Endodermal cell (in vitro differentiated cells): ENCODE data around the gene RBM6. TPM values are rescaled to one million over a fixed set of nuclear protein-coding genes. Genes with fewer than 3 reads are reported as not detected.

Source experiments
- DNase-seq: peaks from one replicate; pipeline ENCODE4 v3.0.0-alpha.2; 2017
- H3K27ac ChIP-seq: 2 replicates; pipeline ENCODE4 v1.5.1; 2013; ENCODE audit warnings: mild to moderate bottlenecking, low read depth, low read length, moderate library complexity
- H3K27me3 ChIP-seq: 2 replicates; pipeline ENCODE4 v1.6.1; 2013; ENCODE audit warnings: mild to moderate bottlenecking, low read length, moderate library complexity; ENCODE audit not compliant: insufficient read depth, control insufficient read depth, poor library complexity, severe bottlenecking
- H3K36me3 ChIP-seq: 2 replicates; pipeline ENCODE4 v1.7.0; 2013; ENCODE audit warnings: mild to moderate bottlenecking, low read length, moderate library complexity; ENCODE audit not compliant: control insufficient read depth, insufficient read depth
- H3K4me1 ChIP-seq: one replicate; pipeline ENCODE4 v1.7.0; 2013; ENCODE audit warnings: low read length; ENCODE audit not compliant: control insufficient read depth, insufficient read depth
- H3K4me3 ChIP-seq: 2 replicates; pipeline ENCODE4 v1.5.1; 2013; ENCODE audit warnings: mild to moderate bottlenecking, low read length, moderate library complexity
- H3K9ac ChIP-seq: 2 replicates; pipeline ENCODE4 v1.6.1; 2013; ENCODE audit warnings: mild to moderate bottlenecking, low read length, moderate library complexity; ENCODE audit not compliant: poor library complexity, severe bottlenecking; ENCODE audit errors: extremely low read depth
- H3K9me3 ChIP-seq: 2 replicates; pipeline ENCODE4 v1.6.1; 2013; ENCODE audit warnings: mild to moderate bottlenecking, low read length, moderate library complexity; ENCODE audit not compliant: control insufficient read depth
- H3K27ac Mint-ChIP-seq: 2 replicates; pipeline ENCODE4 v1.8.0; 2020; ENCODE audit warnings: mixed read lengths
- H3K27me3 Mint-ChIP-seq: 2 replicates; pipeline ENCODE4 v1.8.0; 2021; ENCODE audit warnings: mild to moderate bottlenecking, mixed read lengths; ENCODE audit not compliant: insufficient read depth
- H3K36me3 Mint-ChIP-seq: 2 replicates; pipeline ENCODE4 v1.8.0; 2020; ENCODE audit warnings: low read depth, mixed read lengths
- H3K4me1 Mint-ChIP-seq: 2 replicates; pipeline ENCODE4 v1.8.0; 2020; ENCODE audit warnings: mixed read lengths
- H3K4me3 Mint-ChIP-seq: 2 replicates; pipeline ENCODE4 v1.8.0; 2020; ENCODE audit warnings: mild to moderate bottlenecking, moderate library complexity, mixed read lengths
- H3K9me3 Mint-ChIP-seq: 2 replicates; pipeline ENCODE4 v1.8.0; 2020; ENCODE audit warnings: mild to moderate bottlenecking, mixed read lengths
- CTCF ChIP-seq: fragments of 200-600 bp; sonication (generic); conservative IDR thresholded peaks from 2 replicates; pipeline ENCODE4 v1.5.0; 2021; ENCODE audit warnings: antibody characterized with exemption, mild to moderate bottlenecking
- WGBS, 2 experiments: methylation state at CpG; one replicate each; pipeline versions ENCODE4 v1.1.5 to v1.1.7; 2013; ENCODE audit warnings: missing lambda C conversion rate in 2 of 2, mixed read lengths in 1 of 2; ENCODE audit not compliant: insufficient coverage in 1 of 2, insufficient read length in 1 of 2; 5-methylcytosine and 5-hydroxymethylcytosine counted together
- total RNA-seq, 2 donors: library from RNA; stranded (reverse); fragmentation: NEBNext Ultra II Directional in 1 of 2; extraction: Animal tissue kit (Norgen Biotek cat#: 25700) in 1 of 2; gene quantifications; 2 replicates in 1 of 2; 3 replicates in 1 of 2; pipeline ENCODE4 v1.2.1, GENCODE V29; 2021

The RBM6 gene
- total RNA-seq, 2 donors from 2014 or later, result 116 to 168 TPM

GRCh38 chr3:49911611-49912010, 28.3 kb upstream of the RBM6 start:
- Histone ChIP-seq H3K4me1 (peaks cover 25% of the 10 kb centered on the region), H3K4me3 (no peak overlapping the region), H3K27ac (no peak overlapping the region), H3K27me3 (no peaks in the 10 kb centered on the region), H3K9me3 (no peaks in the 10 kb centered on the region), H3K9ac (no peak overlapping the region), H3K36me3 (no peaks in the 10 kb centered on the region)
- no peak for TF ChIP-seq CTCF
- Mint-ChIP-seq H3K27ac (no peak overlapping the region), H3K27me3 (peaks cover 15% of the 10 kb centered on the region), H3K4me3 (no peak overlapping the region), H3K36me3 (no peaks in the 10 kb centered on the region), H3K9me3 (no peaks in the 10 kb centered on the region), H3K4me1 (peaks cover 39% of the 10 kb centered on the region)
- no peak for DNase-seq
- 92% methylated on average over 12 to 15 of the region's 15 CpGs for WGBS, 2 experiments

GRCh38 chr3:49912881-49913281, 27.1 kb upstream of the RBM6 start:
- H3K9me3 Mint-ChIP-seq, result no peaks in the 10 kb centered on the region
- DNase-seq, result no peak
- no peaks in the 10 kb centered on the region for H3K27me3 ChIP-seq
- peaks cover 4% of the 10 kb centered on the region for H3K36me3 Mint-ChIP-seq
- H3K4me3 ChIP-seq, result no peak overlapping the region
- H3K36me3 ChIP-seq, result no peaks in the 10 kb centered on the region
- H3K9ac ChIP-seq, result no peak overlapping the region
- H3K27ac ChIP-seq, result no peak overlapping the region
- H3K9me3 ChIP-seq, result no peaks in the 10 kb centered on the region
- peaks cover 32% of the 10 kb centered on the region for H3K4me1 Mint-ChIP-seq
- no peak for TF ChIP-seq CTCF
- peaks cover 15% of the 10 kb centered on the region for H3K27me3 Mint-ChIP-seq
- peaks cover 20% of the 10 kb centered on the region for H3K4me1 ChIP-seq
- 86 to 98% methylated on average over 4 of the region's 4 CpGs for WGBS, 2 experiments
- no peak overlapping the region for H3K4me3 Mint-ChIP-seq
- H3K27ac Mint-ChIP-seq, result no peak overlapping the region

GRCh38 chr3:49914906-49915305, 25.0 kb upstream of the RBM6 start:
- 91 to 93% methylated on average over 2 of the region's 2 CpGs for WGBS, 2 experiments
- peaks cover 6% of the 10 kb centered on the region for H3K4me1 ChIP-seq

More at GRCh38 chr3:49914906-49915305, 25.0 kb upstream of the RBM6 start:
- Mint-ChIP-seq H3K27me3 (peaks cover 13% of the 10 kb centered on the region), H3K27ac (no peak overlapping the region), H3K4me3 (no peak overlapping the region), H3K36me3 (peaks cover 4% of the 10 kb centered on the region), H3K9me3 (no peaks in the 10 kb centered on the region), H3K4me1 (peaks cover 13% of the 10 kb centered on the region)
- no peaks in the 10 kb centered on the region for H3K9me3 ChIP-seq
- TF ChIP-seq CTCF, result no peak
- no peak overlapping the region for H3K4me3 ChIP-seq
- no peaks in the 10 kb centered on the region for H3K27me3 ChIP-seq
- H3K9ac ChIP-seq, result no peak overlapping the region
- H3K36me3 ChIP-seq, result no peaks in the 10 kb centered on the region
- DNase-seq, result no peak
- H3K27ac ChIP-seq, result no peak overlapping the region
